Measurements from ENCODE around the gene URB2. TPM values are rescaled to one million over a fixed set of nuclear protein-coding genes. Genes with fewer than 3 reads are reported as not detected.

The URB2 gene
- total and polyA plus RNA-seq, 2 of the 13 experiments (the other 11 are each of a cell fraction or from before 2014, with no cell fraction given) = 4.0 to 17.6 TPM

DNA sequence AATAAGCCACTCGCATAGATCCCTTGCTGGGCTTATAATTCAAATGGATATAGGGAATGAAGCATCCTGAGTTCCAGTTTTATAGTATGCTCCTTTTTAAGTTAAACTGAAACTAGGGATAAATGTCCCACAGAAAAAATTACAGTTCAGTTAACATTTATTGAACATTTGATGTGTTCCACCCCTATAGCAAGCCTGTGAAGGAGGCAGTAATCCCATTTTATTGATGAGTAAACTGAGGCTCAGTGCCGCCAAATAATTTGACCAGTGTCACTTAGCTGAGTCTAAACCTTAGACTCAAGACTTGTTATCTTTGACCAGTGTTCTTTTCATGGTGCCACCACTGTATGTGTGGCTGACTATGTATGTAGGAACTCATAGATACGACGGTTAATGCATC lies 22.4 kb downstream of the URB2 start:
- BruUV-seq (replicated peaks) = TSS peak; percentile 29
- Histone ChIP-seq H3K4me1 (ENCODE audit: insufficient read depth, low read length) (no peaks in the 10 kb centered on the region), H3K4me3 (replicated peaks in 1 of 3; ENCODE audit: insufficient read depth in 1 of 3, low read depth in 2 of 3, low read length in 3 of 3) (no peak overlapping the region), H3K9ac (ENCODE audit: insufficient read depth, low read depth, low read length) (no peak overlapping the region), H3K36me3 (replicated peaks in 1 of 2; ENCODE audit: control insufficient read depth in 1 of 2, insufficient read depth in 2 of 2, low read length in 2 of 2) (peaks cover 34 to 83% of the 10 kb centered on the region in 2 experiments), H3K27me3 (ENCODE audit: control insufficient read depth in 1 of 2, insufficient read depth in 2 of 2, low read length in 2 of 2) (no peaks in the 10 kb centered on the region), H3K4me2 (ENCODE audit: low read depth, low read length) (no peak overlapping the region), H3K79me2 (ENCODE audit: insufficient read depth, low read length) (no peaks in the 10 kb centered on the region), H3K9me3 (ENCODE audit: low read length) (no peaks in the 10 kb centered on the region), H2AFZ (ENCODE audit: low read length) (no peak overlapping the region), H4K20me1 (ENCODE audit: insufficient read depth, low read length) (no peaks in the 10 kb centered on the region), H3K27ac (ENCODE audit: extremely low read length, insufficient read depth, low read length) (no peak overlapping the region)
- FAIRE-seq (no peak), ATAC-seq (no peak), DNase-seq (ENCODE audit: low spot score) (no peak)
- POLR2A ChIA-PET = no interaction called here
- in situ Hi-C loops (cut with HindIII; ENCODE audit: extremely low pct_ligation_motif_present, low pct_unique_long_range_greater_than_20kb) = no loop called here
- intact Hi-C loops (cut with micrococcal nuclease; ENCODE audit: unreplicated experiment) = no loop called here
- TF ChIP-seq ZNF629 (CRISPR knock-in tag; conservative IDR thresholded peaks at IDR 0.05) (peak; percentile 68), ZNF720 (CRISPR knock-in tag; IDR thresholded peaks at IDR 0.05) (no peak)
- 97% methylated on average over 4 of the region's 4 CpGs for WGBS (ENCODE audit: low lambda C conversion rate)
- CTCF ChIA-PET (ENCODE audit: low intra/inter-chr PET ratio, low total read pairs) = no interaction called here

- CTCF ChIA-PET (ENCODE audit: low intra/inter-chr PET ratio, low total read pairs) = no interaction called here
- 98% methylated on average over 4 of the region's 4 CpGs for WGBS (ENCODE audit: low lambda C conversion rate)
Measured at GRCh38 chr1:229650045-229650444, 24.0 kb downstream of the URB2 start.

More at GRCh38 chr1:229650045-229650444, 24.0 kb downstream of the URB2 start:
- H3K36me3 ChIP-seq (replicated peaks in 1 of 2; ENCODE audit: control insufficient read depth in 1 of 2, insufficient read depth in 2 of 2, low read length in 2 of 2) = peaks cover 33 to 84% of the 10 kb centered on the region in 2 experiments
- H3K27me3 ChIP-seq (ENCODE audit: control insufficient read depth in 1 of 2, insufficient read depth in 2 of 2, low read length in 2 of 2) = no peaks in the 10 kb centered on the region
- intact Hi-C loops (cut with micrococcal nuclease; ENCODE audit: unreplicated experiment) (no loop called here), in situ Hi-C loops (cut with HindIII; ENCODE audit: extremely low pct_ligation_motif_present, low pct_unique_long_range_greater_than_20kb) (no loop called here)
- H3K4me3 ChIP-seq (replicated peaks in 1 of 3; ENCODE audit: insufficient read depth in 1 of 3, low read depth in 2 of 3, low read length in 3 of 3) = no peak overlapping the region
- POLR2A ChIA-PET = no interaction called here
- H3K9ac ChIP-seq (ENCODE audit: insufficient read depth, low read depth, low read length) = no peak overlapping the region
- no peaks in the 10 kb centered on the region for H3K9me3 ChIP-seq (ENCODE audit: low read length)
- FAIRE-seq = no peak
- no peaks in the 10 kb centered on the region for H3K79me2 ChIP-seq (ENCODE audit: insufficient read depth, low read length)
- DNase-seq (ENCODE audit: low spot score) = no peak
- H3K4me2 ChIP-seq (ENCODE audit: low read depth, low read length) = no peak overlapping the region
- H2AFZ ChIP-seq (ENCODE audit: low read length) = no peak overlapping the region
- TF ChIP-seq ZBTB1 (CRISPR knock-in tag; IDR thresholded peaks at IDR 0.05; ENCODE audit: borderline replicate concordance) (no peak), NBN (conservative IDR thresholded peaks at IDR 0.05) (no peak), RELA (CRISPR knock-in tag; IDR thresholded peaks at IDR 0.05) (no peak)
- ATAC-seq = no peak
- no TSS peak for BruUV-seq (replicated peaks)
- no peaks in the 10 kb centered on the region for H3K4me1 ChIP-seq (ENCODE audit: insufficient read depth, low read length)
- no peaks in the 10 kb centered on the region for H4K20me1 ChIP-seq (ENCODE audit: insufficient read depth, low read length)
- no peak overlapping the region for H3K27ac ChIP-seq (ENCODE audit: extremely low read length, insufficient read depth, low read length)
